Choroid plexus epithelial cell (primary cell): ENCODE measurements around the gene APOA1.

ENCODE experiments used
- DNase-seq: peaks from one replicate; pipeline ENCODE4 v3.0.0-alpha.2; 2010; ENCODE audit warnings: low read depth
- H3K4me3 ChIP-seq: 2 replicates; pipeline ENCODE4 v1.5.1; 2011; ENCODE audit warnings: low read depth, mild to moderate bottlenecking, control low read depth, low read length, moderate library complexity
- TF ChIP-seq, protein P1 (sequence below): conservative IDR thresholded peaks from 2 replicates; pipeline ENCODE4 v1.5.1; 2011; ENCODE audit warnings: low read depth, mild to moderate bottlenecking, control low read depth, inconsistent platforms, low read length, moderate library complexity

Gene APOA1

GRCh38 chr11:116837231-116838091 is at the start of gene APOA1:
TSS of gene APOA1 (minus strand) at chr11:116837622. CDS start at chr11:116837387, 235 bp downstream.
- TF ChIP-seq, protein P1, sequence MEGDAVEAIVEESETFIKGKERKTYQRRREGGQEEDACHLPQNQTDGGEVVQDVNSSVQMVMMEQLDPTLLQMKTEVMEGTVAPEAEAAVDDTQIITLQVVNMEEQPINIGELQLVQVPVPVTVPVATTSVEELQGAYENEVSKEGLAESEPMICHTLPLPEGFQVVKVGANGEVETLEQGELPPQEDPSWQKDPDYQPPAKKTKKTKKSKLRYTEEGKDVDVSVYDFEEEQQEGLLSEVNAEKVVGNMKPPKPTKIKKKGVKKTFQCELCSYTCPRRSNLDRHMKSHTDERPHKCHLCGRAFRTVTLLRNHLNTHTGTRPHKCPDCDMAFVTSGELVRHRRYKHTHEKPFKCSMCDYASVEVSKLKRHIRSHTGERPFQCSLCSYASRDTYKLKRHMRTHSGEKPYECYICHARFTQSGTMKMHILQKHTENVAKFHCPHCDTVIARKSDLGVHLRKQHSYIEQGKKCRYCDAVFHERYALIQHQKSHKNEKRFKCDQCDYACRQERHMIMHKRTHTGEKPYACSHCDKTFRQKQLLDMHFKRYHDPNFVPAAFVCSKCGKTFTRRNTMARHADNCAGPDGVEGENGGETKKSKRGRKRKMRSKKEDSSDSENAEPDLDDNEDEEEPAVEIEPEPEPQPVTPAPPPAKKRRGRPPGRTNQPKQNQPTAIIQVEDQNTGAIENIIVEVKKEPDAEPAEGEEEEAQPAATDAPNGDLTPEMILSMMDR = no peak
- H3K4me3 ChIP-seq = no peak within 1 kb of the TSS
- DNase-seq = no peak

DNA sequence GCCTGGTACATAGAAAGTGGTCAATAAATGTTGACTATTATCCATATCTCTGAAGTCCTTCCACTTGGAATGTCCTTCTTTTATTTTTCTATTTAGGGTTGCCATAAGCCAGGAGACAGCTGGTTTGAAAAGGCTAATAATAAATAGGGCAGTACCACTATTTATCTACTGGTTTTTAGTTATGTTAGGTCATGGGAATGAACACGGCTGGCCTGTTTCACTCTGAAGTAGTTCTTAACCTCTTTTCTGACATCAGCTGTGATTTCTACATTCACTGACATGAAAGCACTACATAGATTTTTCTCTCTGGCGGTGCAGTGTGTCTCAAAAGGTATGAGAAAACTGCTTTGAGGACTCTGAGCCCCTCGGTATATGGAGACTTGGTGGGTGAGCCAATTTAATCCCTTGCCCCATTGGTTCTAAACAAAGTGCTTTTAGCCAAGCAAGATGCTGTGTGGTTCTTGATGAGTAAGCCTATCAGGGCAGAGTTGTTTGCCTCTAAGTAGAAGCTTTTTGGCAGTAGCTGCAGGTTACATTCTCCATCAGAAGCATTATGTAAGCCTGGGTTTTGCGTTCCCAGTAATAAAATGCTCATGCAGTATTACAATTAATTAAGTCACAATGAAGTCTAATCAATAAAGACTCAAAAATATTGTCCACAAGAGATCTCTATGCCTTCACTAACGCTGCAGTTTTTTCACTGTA is 48.7 kb upstream of the APOA1 start:
- DNase-seq = peak; percentile 58
- TF ChIP-seq, protein P1 = no peak
- H3K4me3 ChIP-seq = no peak overlapping the region

- peak; percentile 53 for DNase-seq
These were observed 45.0 kb upstream of the APOA1 start for GRCh38 chr11:116882386-116882785.

DNA sequence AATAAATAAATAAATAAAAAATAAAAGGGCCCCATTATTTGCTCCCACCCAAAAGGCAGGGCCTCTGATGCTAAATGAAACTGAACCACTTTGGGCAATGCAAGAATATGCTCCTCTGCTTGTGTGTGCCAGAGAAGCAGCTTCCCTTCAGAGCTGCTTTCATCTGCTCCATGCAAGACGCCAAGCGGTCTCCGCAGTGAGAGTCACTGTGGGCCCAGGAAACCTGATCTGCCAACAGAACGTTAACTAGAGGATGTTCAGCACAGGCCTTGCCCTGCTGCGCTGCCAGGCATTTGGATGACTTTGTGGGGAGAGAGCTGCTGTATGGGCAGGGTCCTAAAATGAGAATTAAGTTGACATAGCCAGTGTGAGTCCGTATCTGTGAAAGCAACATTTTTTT is 43.7 kb upstream of the APOA1 start:
- no peak overlapping the region for H3K4me3 ChIP-seq
- no peak for DNase-seq
- TF ChIP-seq, protein P1 = no peak

More at GRCh38 chr11:116882386-116882785, 45.0 kb upstream of the APOA1 start:
- no peak overlapping the region for H3K4me3 ChIP-seq
- TF ChIP-seq, protein P1 = no peak

DNA sequence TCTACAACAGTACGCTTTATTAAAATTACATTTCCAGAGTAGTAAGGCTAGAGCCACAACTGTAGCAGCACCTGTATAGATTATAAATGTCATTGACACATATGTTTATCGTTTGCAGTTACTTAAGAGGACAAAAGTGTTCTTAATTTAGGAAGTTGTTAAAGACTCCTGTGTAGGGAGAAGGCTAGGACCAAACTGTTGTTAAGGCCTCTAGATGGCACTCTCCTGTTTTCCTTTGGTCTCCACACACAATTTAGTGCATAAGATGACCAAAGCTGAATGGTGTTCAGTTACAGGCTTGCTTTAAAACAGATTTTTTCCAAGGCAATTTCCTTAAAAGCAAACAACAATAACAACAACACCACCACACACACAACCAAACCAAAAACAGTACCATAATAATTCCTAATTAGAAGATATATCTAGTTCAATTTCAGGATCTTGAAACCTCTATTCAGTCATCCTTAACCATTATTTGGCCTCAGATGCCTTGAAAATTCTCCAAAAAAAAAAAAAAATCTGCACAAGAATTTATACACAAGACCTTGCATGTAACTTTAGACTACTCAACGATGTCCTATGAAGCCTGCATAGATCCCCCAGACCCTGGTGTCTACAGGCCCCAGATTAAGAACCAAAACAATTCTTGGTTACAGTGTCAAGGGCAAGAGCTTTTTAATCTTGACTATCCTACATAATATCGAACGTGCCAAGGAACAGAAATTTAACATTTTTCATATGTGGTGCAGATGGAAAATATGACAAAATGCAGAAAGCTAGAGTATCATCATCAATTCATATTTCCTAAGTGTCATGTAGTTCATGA is 42.6 kb upstream of the APOA1 start:
- TF ChIP-seq, protein P1 = peak; percentile 85
- DNase-seq = peak; percentile 92
- no peak overlapping the region for H3K4me3 ChIP-seq

- TF ChIP-seq, protein P1 = no peak
- DNase-seq = no peak
- H3K4me3 ChIP-seq = no peak overlapping the region
These were observed 39.2 kb upstream of the APOA1 start for GRCh38 chr11:116876656-116877055.
